Kidney capillary endothelial cell (primary cell): Measurements from ENCODE around the gene PEF1.

ENCODE experiments used
- DNase-seq: peaks from one replicate; pipeline ENCODE4 v3.0.0-alpha.2; 2018; ENCODE audit warnings: low spot score

PEF1 gene

GRCh38 chr1:31653717-31654473 is 9.2 kb upstream of the PEF1 start:
- DNase-seq, result no peak

GRCh38 chr1:31652891-31653499 is 8.3 kb upstream of the PEF1 start:
- DNase-seq, result no peak

GRCh38 chr1:31651766-31652165 is 7.1 kb upstream of the PEF1 start:
- DNase-seq, result no peak

GRCh38 chr1:31651089-31651420 is 6.4 kb upstream of the PEF1 start:
- DNase-seq, result no peak

GRCh38 chr1:31650161-31651088 is 5.7 kb upstream of the PEF1 start:
- no peak for DNase-seq

GRCh38 chr1:31648641-31649357 is 4.1 kb upstream of the PEF1 start:
- DNase-seq, result no peak

GRCh38 chr1:31648190-31648589 is 3.5 kb upstream of the PEF1 start:
- DNase-seq, result no peak

GRCh38 chr1:31647106-31647505 is 2.4 kb upstream of the PEF1 start:
- DNase-seq, result no peak

- DNase-seq, result no peak
Observed at GRCh38 chr1:31646259-31646960, 1.7 kb upstream of the PEF1 start.

GRCh38 chr1:31645274-31645568 is 545 bp upstream of the PEF1 start:
- no peak for DNase-seq

GRCh38 chr1:31643976-31644559 is 608 bp downstream of the PEF1 start:
- DNase-seq, result peak; percentile 67

- no peak for DNase-seq
Observed at GRCh38 chr1:31642897-31643296, 1.8 kb downstream of the PEF1 start.

GRCh38 chr1:31642366-31642765 is 2.3 kb downstream of the PEF1 start:
- DNase-seq, result no peak

- no peak for DNase-seq
Observed at GRCh38 chr1:31640964-31641363, 3.7 kb downstream of the PEF1 start.

- no peak for DNase-seq
Observed at GRCh38 chr1:31640179-31640578, 4.5 kb downstream of the PEF1 start.

- no peak for DNase-seq
Observed at GRCh38 chr1:31639543-31639942, 5.1 kb downstream of the PEF1 start.

GRCh38 chr1:31637915-31638673 is 6.6 kb downstream of the PEF1 start:
- DNase-seq, result no peak

- no peak for DNase-seq
Observed at GRCh38 chr1:31633117-31633516, 11.6 kb downstream of the PEF1 start.

- no peak for DNase-seq
Observed at GRCh38 chr1:31632649-31633048, 12.0 kb downstream of the PEF1 start.

- DNase-seq, result no peak
Observed at GRCh38 chr1:31628931-31629556, 15.6 kb downstream of the PEF1 start.
